ENCODE results near the gene ANTXR2.
A peak's percentile ranks its signal among the peaks of the same experiment; 100 is the strongest.
"Not testable (repeated sequence)": the region's sequence is repeated elsewhere in the genome, so short reads cannot be mapped to it uniquely, and the experiment has no call there.

Gene ANTXR2

GRCh38 chr4:80072744-80073472 lies at the start of gene ANTXR2:
Gene ANTXR2 (minus strand): TSS chr4:80073229. CDS start chr4:80072560, 669 bp downstream.
- DNase-seq (ENCODE audit: low read depth): peak; percentile 53
- peak within 1 kb of the TSS; percentile 70 for H3K4me3 ChIP-seq (ENCODE audit: low read depth, low read length)

GRCh38 chr4:80121815-80122214 lies 48.8 kb upstream of the ANTXR2 start:
- DNase-seq (ENCODE audit: low read depth); H3K4me3 ChIP-seq (ENCODE audit: low read depth, low read length): not testable (repeated sequence)

More at GRCh38 chr4:80072744-80073472, at the start of gene ANTXR2:
- no peak for TF ChIP-seq CTCF (IDR thresholded peaks at IDR 0.05; ENCODE audit: control insufficient read depth, extremely low read depth, insufficient read depth)

- DNase-seq (ENCODE audit: low read depth); H3K4me3 ChIP-seq (ENCODE audit: low read depth, low read length): not testable (repeated sequence)
Observed at GRCh38 chr4:80119620-80120019, 46.6 kb upstream of the ANTXR2 start.

GRCh38 chr4:80116516-80116915 lies 43.5 kb upstream of the ANTXR2 start:
- TF ChIP-seq CTCF (IDR thresholded peaks at IDR 0.05; ENCODE audit: control insufficient read depth, extremely low read depth, insufficient read depth): no peak
- no peak for DNase-seq (ENCODE audit: low read depth)
- H3K4me3 ChIP-seq (ENCODE audit: low read depth, low read length): no peak overlapping the region

GRCh38 chr4:80115368-80116181 lies 42.5 kb upstream of the ANTXR2 start:
- no peak overlapping the region for H3K4me3 ChIP-seq (ENCODE audit: low read depth, low read length)
- DNase-seq (ENCODE audit: low read depth): no peak
- TF ChIP-seq CTCF (IDR thresholded peaks at IDR 0.05; ENCODE audit: control insufficient read depth, extremely low read depth, insufficient read depth): no peak

GRCh38 chr4:80114732-80115265 lies 41.8 kb upstream of the ANTXR2 start:
- no peak overlapping the region for H3K4me3 ChIP-seq (ENCODE audit: low read depth, low read length)
- DNase-seq (ENCODE audit: low read depth): no peak
- TF ChIP-seq CTCF (IDR thresholded peaks at IDR 0.05; ENCODE audit: control insufficient read depth, extremely low read depth, insufficient read depth): no peak

GRCh38 chr4:80113615-80114014 lies 40.6 kb upstream of the ANTXR2 start:
- no peak overlapping the region for H3K4me3 ChIP-seq (ENCODE audit: low read depth, low read length)
- no peak for TF ChIP-seq CTCF (IDR thresholded peaks at IDR 0.05; ENCODE audit: control insufficient read depth, extremely low read depth, insufficient read depth)
- no peak for DNase-seq (ENCODE audit: low read depth)
